OCI-LY7 (cell line): ENCODE measurements around the gene KCNMA1. TPM values are rescaled to one million over a fixed set of nuclear protein-coding genes. Genes with fewer than 3 reads are reported as not detected.

Experiments used
- BruUV-seq: library from RNA; stranded (reverse); fragments of 400-500 nt; replicated peaks from 2 replicates; lab custom pipeline; 2021; lab: Mats Ljungman, UMichigan
- CTCF ChIA-PET: fragments of 300-600 bp; sonication (Branson Sonifier 250); formaldehyde crosslinking; loops from one replicate; lab custom pipeline; 2022; ENCODE audit warnings: antibody characterized with exemption; ENCODE audit not compliant: unreplicated experiment; lab: Charles Lee
- POLR2A ChIA-PET: fragments of 300-600 bp; sonication (Branson Sonifier 250); formaldehyde crosslinking; loops from one replicate; lab custom pipeline; 2022; ENCODE audit warnings: antibody characterized with exemption; lab: Charles Lee
- DNase-seq: peaks from one replicate; pipeline ENCODE4 v3.0.0-alpha.2; 2015; ENCODE audit warnings: low spot score
- H2AFZ ChIP-seq: fragments of 200-600 bp; sonication (generic), shearing (Covaris generic); 2 replicates; pipeline ENCODE4 v1.6.1; 2014; ENCODE audit warnings: mild to moderate bottlenecking, antibody characterized with exemption, low read length, moderate library complexity
- H3K27ac ChIP-seq: fragments of 200-600 bp; sonication (generic); 2 replicates; pipeline ENCODE4 v1.5.1; 2014; ENCODE audit warnings: mixed run types, low read depth, mild to moderate bottlenecking, moderate library complexity, low read length, inconsistent platforms; ENCODE audit not compliant: poor library complexity, severe bottlenecking
- H3K36me3 ChIP-seq: fragments of 200-600 bp; sonication (generic); 2 replicates; pipeline ENCODE4 v1.6.1; 2014; ENCODE audit warnings: mild to moderate bottlenecking, antibody characterized with exemption, low read length, moderate library complexity, mixed read lengths; ENCODE audit not compliant: insufficient read depth
- H3K4me1 ChIP-seq: fragments of 200-600 bp; sonication (generic); 2 replicates; pipeline ENCODE4 v1.5.1; 2014; ENCODE audit warnings: mild to moderate bottlenecking, low read length; ENCODE audit not compliant: insufficient read depth, poor library complexity, severe bottlenecking
- H3K4me2 ChIP-seq: fragments of 200-600 bp; sonication (generic); 2 replicates; pipeline ENCODE4 v1.6.1; 2014; ENCODE audit warnings: mild to moderate bottlenecking, low read length
- H3K4me3 ChIP-seq: fragments of 200-600 bp; sonication (generic); 2 replicates; pipeline ENCODE4 v1.5.1; 2014; ENCODE audit warnings: mild to moderate bottlenecking, low read depth, low read length; ENCODE audit not compliant: poor library complexity, severe bottlenecking
- H3K79me2 ChIP-seq: fragments of 200-600 bp; sonication (generic); 2 replicates; pipeline ENCODE4 v1.6.1; 2016; ENCODE audit warnings: low read depth, mild to moderate bottlenecking, low read length, moderate library complexity, mixed read lengths; ENCODE audit not compliant: insufficient read depth
- H3K9me2 ChIP-seq: fragments of 200-600 bp; sonication (generic); 2 replicates; pipeline ENCODE4 v1.6.1; 2016; ENCODE audit warnings: mild to moderate bottlenecking, low read length, mixed read lengths; ENCODE audit not compliant: insufficient read depth
- H3K9me3 ChIP-seq: fragments of 200-600 bp; sonication (generic); 2 replicates; pipeline ENCODE4 v1.6.1; 2014; ENCODE audit warnings: mild to moderate bottlenecking, mixed run types, low read length, mixed read lengths
- H4K20me1 ChIP-seq: fragments of 200-600 bp; sonication (generic); 2 replicates; pipeline ENCODE4 v1.6.1; 2014; ENCODE audit warnings: mild to moderate bottlenecking, antibody characterized with exemption, low read length, moderate library complexity, mixed read lengths; ENCODE audit not compliant: insufficient read depth
- CTCF ChIP-seq: fragments of 200-600 bp; sonication (generic); conservative IDR thresholded peaks from 2 replicates; pipeline ENCODE4 v1.5.1; 2014; ENCODE audit warnings: mild to moderate bottlenecking, antibody characterized with exemption, low read length, moderate library complexity, mixed read lengths
- EZH2phosphoT487 ChIP-seq: fragments of 200-600 bp; sonication (generic); IDR thresholded peaks from 2 replicates; pipeline ENCODE4 v1.6.1; 2018; ENCODE audit warnings: low read depth, borderline replicate concordance, mild to moderate bottlenecking, mixed run types, antibody characterized with exemption, low read length, moderate library complexity, mixed read lengths
- intact Hi-C: fragments of 100-400 bp; cut with micrococcal nuclease; formaldehyde crosslinking; loops from one replicate; pipeline ENCODE4 v1.10.0; 2022; ENCODE audit not compliant: unreplicated experiment
- total RNA-seq, 2 experiments: library from RNA; depleted of rRNA in 1 of 2; stranded (reverse); fragments of >200 nt in 1 of 2; shearing (Covaris generic) in 1 of 2; gene quantifications; 2 replicates each; pipeline ENCODE4 v1.2.3, GENCODE V29; 2014 to 2022

The KCNMA1 gene
- total RNA-seq, 2 experiments from 2014 or later: not detected

DNA sequence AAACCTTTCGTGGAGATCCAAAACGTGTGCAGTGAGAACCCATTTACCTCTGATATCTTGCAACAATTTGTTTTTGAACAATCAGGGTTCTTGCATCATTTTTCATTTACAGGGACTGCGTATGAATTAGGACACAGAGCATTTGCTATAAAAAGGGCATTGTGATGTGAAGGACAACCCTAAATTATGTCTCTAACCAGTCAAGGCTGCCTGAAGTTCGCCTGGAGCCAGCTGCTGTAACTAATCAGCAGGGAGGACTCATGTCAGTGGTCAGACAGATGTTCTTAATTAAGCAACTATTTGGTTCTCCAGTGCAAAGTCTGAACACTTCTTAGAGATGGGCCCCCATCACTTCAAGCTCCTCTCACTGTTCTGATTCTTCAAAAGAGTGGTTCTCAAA is 674.8 kb downstream of the KCNMA1 start:
- Histone ChIP-seq H3K9me3 (no peaks in the 10 kb centered on the region), H3K4me3 (no peak overlapping the region), H3K79me2 (no peaks in the 10 kb centered on the region), H4K20me1 (no peaks in the 10 kb centered on the region), H2AFZ (no peak overlapping the region), H3K36me3 (no peaks in the 10 kb centered on the region), H3K9me2 (no peaks in the 10 kb centered on the region), H3K4me1 (no peaks in the 10 kb centered on the region), H3K4me2 (no peak overlapping the region), H3K27ac (no peak overlapping the region)
- ChIA-PET POLR2A (no interaction called here), CTCF (no interaction called here)
- no TSS peak for BruUV-seq
- TF ChIP-seq CTCF: no peak
- TF ChIP-seq EZH2phosphoT487: no peak
- intact Hi-C loops: no loop called here
- DNase-seq: no peak

DNA sequence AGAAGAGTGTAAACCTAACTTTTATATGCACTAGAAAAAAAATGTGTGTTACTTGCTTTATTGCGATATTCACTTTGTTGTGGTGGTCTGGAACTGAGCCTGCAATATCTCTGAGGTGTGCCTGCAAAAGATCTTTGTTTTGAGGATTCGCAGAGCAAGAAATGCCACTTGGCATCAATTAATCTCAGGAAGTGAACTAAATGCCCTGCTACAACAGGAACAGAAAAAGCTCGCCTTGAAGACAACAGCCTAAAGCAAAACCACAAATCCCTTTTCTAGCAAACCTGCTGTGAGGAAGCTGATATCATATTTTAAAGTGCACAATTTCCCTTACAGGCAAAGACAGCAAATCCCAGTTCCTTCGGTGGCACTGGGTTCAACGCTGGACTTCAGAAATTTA is 675.8 kb downstream of the KCNMA1 start:
- Histone ChIP-seq H3K4me1 (no peaks in the 10 kb centered on the region), H3K9me3 (no peaks in the 10 kb centered on the region), H3K9me2 (no peaks in the 10 kb centered on the region), H3K4me3 (no peak overlapping the region), H3K27ac (no peak overlapping the region), H3K4me2 (no peak overlapping the region), H4K20me1 (no peaks in the 10 kb centered on the region), H2AFZ (no peak overlapping the region), H3K36me3 (no peaks in the 10 kb centered on the region), H3K79me2 (no peaks in the 10 kb centered on the region)
- intact Hi-C loops: no loop called here
- BruUV-seq: no TSS peak
- TF ChIP-seq CTCF (no peak), EZH2phosphoT487 (no peak)
- DNase-seq: no peak
- ChIA-PET POLR2A (no interaction called here), CTCF (no interaction called here)

GRCh38 chr10:76959111-76959510 is 678.5 kb downstream of the KCNMA1 start:
- H2AFZ ChIP-seq: no peak overlapping the region
- POLR2A ChIA-PET: no interaction called here
- no peak overlapping the region for H3K27ac ChIP-seq
- no peaks in the 10 kb centered on the region for H3K79me2 ChIP-seq
- H3K4me2 ChIP-seq: no peak overlapping the region
- H3K4me3 ChIP-seq: no peak overlapping the region
- intact Hi-C loops: no loop called here
- no peaks in the 10 kb centered on the region for H4K20me1 ChIP-seq
- no peaks in the 10 kb centered on the region for H3K9me3 ChIP-seq
- no TSS peak for BruUV-seq
- no peaks in the 10 kb centered on the region for H3K4me1 ChIP-seq
- CTCF ChIA-PET: no interaction called here
- no peaks in the 10 kb centered on the region for H3K9me2 ChIP-seq
- DNase-seq: no peak
- H3K36me3 ChIP-seq: no peaks in the 10 kb centered on the region
- TF ChIP-seq CTCF (no peak), EZH2phosphoT487 (no peak)
